ENCODE results near the gene MMP14. TPM values are rescaled to one million over a fixed set of nuclear protein-coding genes. Genes with fewer than 3 reads are reported as not detected.

The MMP14 gene
- polyA plus RNA-seq, 3 donors = 0.14 to 4.6 (median 0.44) TPM

- H3K4me3 Mint-ChIP-seq = peak overlapping the region; percentile 81 to 92
- H3K9ac ChIP-seq (ENCODE audit: insufficient read depth, low read length, poor library complexity, severe bottlenecking) = peak overlapping the region; percentile 87
- peaks cover 0 to 2% (median 0%) of the 10 kb centered on the region in 7 donors for H3K9me3 Mint-ChIP-seq
- peaks cover 19 to 25% of the 10 kb centered on the region in 2 donors for H3K4me1 ChIP-seq (ENCODE audit: control insufficient read depth in 1 of 2, insufficient read depth in 2 of 2, low read length in 2 of 2)
- peak overlapping the region; percentile 76 to 93 (median 90) for H3K4me3 ChIP-seq (replicated peaks in 1 of 3; ENCODE audit: low read depth in 2 of 3, low read length in 3 of 3)
- H3K27ac Mint-ChIP-seq = peak overlapping the region; percentile 94 to 98 (median 97)
- peak overlapping the region; percentile 92 for H2AFZ ChIP-seq (ENCODE audit: insufficient read depth, low read depth, low read length, poor library complexity, severe bottlenecking)
- intact Hi-C loops (cut with micrococcal nuclease) = loop anchor here in 1 of 2 donors (5.0 kb wide), 1 partner anchor 46 kb away; the partner anchor contains the start of gene RBM23
- no peak for TF ChIP-seq CTCF (IDR thresholded peaks at IDR 0.05)
- peaks cover 31% of the 10 kb centered on the region for H4K20me1 ChIP-seq (ENCODE audit: insufficient read depth, low read length)
- peak overlapping the region; percentile 82 for H3K4me2 ChIP-seq (replicated peaks; ENCODE audit: extremely low read depth, low read length, poor library complexity, severe bottlenecking)
- H3K36me3 Mint-ChIP-seq = peaks cover 24 to 29% of the 10 kb centered on the region in 2 donors
- no CpG with 5 or more reads among the region's 1 CpG for WGBS (ENCODE audit: insufficient coverage)
- peak in 2 of 3 donors; percentile 57 to 63 for DNase-seq
- H3K27me3 ChIP-seq (ENCODE audit: control insufficient read depth in 2 of 2, insufficient read depth in 2 of 2, low read length in 2 of 2) = no peaks in the 10 kb centered on the region
- peaks cover 23% of the 10 kb centered on the region for H3K79me2 ChIP-seq (ENCODE audit: insufficient read depth, low read length)
- peak overlapping the region; percentile 78 to 91 for H3K27ac ChIP-seq (ENCODE audit: low read depth in 1 of 2, low read length in 2 of 2)
- H3K36me3 ChIP-seq (replicated peaks in 1 of 2; ENCODE audit: control insufficient read depth in 1 of 2, insufficient read depth in 2 of 2, low read length in 2 of 2) = peaks cover 22 to 29% of the 10 kb centered on the region in 2 donors
- peaks cover 23% of the 10 kb centered on the region for H3K4me1 Mint-ChIP-seq
- H3K9me3 ChIP-seq (replicated peaks in 1 of 2; ENCODE audit: control insufficient read depth in 1 of 2, insufficient read depth in 1 of 2, low read length in 2 of 2) = no peaks in the 10 kb centered on the region
- peaks cover 0 to 4% (median 2%) of the 10 kb centered on the region in 3 donors for H3K27me3 Mint-ChIP-seq (ENCODE audit: low read depth in 3 of 3)
Observed at GRCh38 chr14:22870811-22871223, 34.4 kb downstream of the MMP14 start.

- peak within 1 kb of the TSS; percentile 82 for H3K4me2 ChIP-seq (replicated peaks; ENCODE audit: extremely low read depth, low read length, poor library complexity, severe bottlenecking)
- peak within 1 kb of the TSS; percentile 94 to 98 (median 97) for H3K27ac Mint-ChIP-seq
- peaks cover 0 to 2% (median 0%) of the 10 kb centered on the region in 7 donors for H3K9me3 Mint-ChIP-seq
- peak within 1 kb of the TSS; percentile 87 for H3K9ac ChIP-seq (ENCODE audit: insufficient read depth, low read length, poor library complexity, severe bottlenecking)
- intact Hi-C loops (cut with micrococcal nuclease) = loop anchor here in 1 of 2 donors (5.0 kb wide), 1 partner anchor 46 kb away; the partner anchor contains the start of gene RBM23
- peak within 1 kb of the TSS; percentile 83 to 92 for H3K4me3 Mint-ChIP-seq
- WGBS (ENCODE audit: insufficient coverage) = under 1% methylated on average over 46 of the region's 50 CpGs
- no peaks in the 10 kb centered on the region for H3K27me3 ChIP-seq (ENCODE audit: control insufficient read depth in 2 of 2, insufficient read depth in 2 of 2, low read length in 2 of 2)
- H3K36me3 Mint-ChIP-seq = peaks cover 30 to 35% of the 10 kb centered on the region in 2 donors
- H2AFZ ChIP-seq (ENCODE audit: insufficient read depth, low read depth, low read length, poor library complexity, severe bottlenecking) = peak within 1 kb of the TSS; percentile 92
- TF ChIP-seq CTCF (IDR thresholded peaks at IDR 0.05) = no peak
- peaks cover 23% of the 10 kb centered on the region for H3K79me2 ChIP-seq (ENCODE audit: insufficient read depth, low read length)
- peaks cover 28 to 35% of the 10 kb centered on the region in 2 donors for H3K36me3 ChIP-seq (replicated peaks in 1 of 2; ENCODE audit: control insufficient read depth in 1 of 2, insufficient read depth in 2 of 2, low read length in 2 of 2)
- H3K27ac ChIP-seq (ENCODE audit: low read depth in 1 of 2, low read length in 2 of 2) = peak within 1 kb of the TSS; percentile 78 to 91
- H3K27me3 Mint-ChIP-seq (ENCODE audit: low read depth in 3 of 3) = peaks cover 0 to 3% (median 2%) of the 10 kb centered on the region in 3 donors
- H3K4me3 ChIP-seq (replicated peaks in 1 of 3; ENCODE audit: low read depth in 2 of 3, low read length in 3 of 3) = peak within 1 kb of the TSS; percentile 76 to 93 (median 90)
- peaks cover 37% of the 10 kb centered on the region for H4K20me1 ChIP-seq (ENCODE audit: insufficient read depth, low read length)
- no peaks in the 10 kb centered on the region for H3K9me3 ChIP-seq (replicated peaks in 1 of 2; ENCODE audit: control insufficient read depth in 1 of 2, insufficient read depth in 1 of 2, low read length in 2 of 2)
- H3K4me1 ChIP-seq (ENCODE audit: control insufficient read depth in 1 of 2, insufficient read depth in 2 of 2, low read length in 2 of 2) = peaks cover 19 to 25% of the 10 kb centered on the region in 2 donors
- peak; percentile 76 to 80 (median 77) for DNase-seq
- peaks cover 23% of the 10 kb centered on the region for H3K4me1 Mint-ChIP-seq
Observed at GRCh38 chr14:22871224-22872032, 35.0 kb downstream of the MMP14 start, which contains the start of gene LRP10. Gene LRP10, plus strand, starts transcription at chr14:22871740. Its CDS starts 564 bp downstream, at chr14:22872304.

All from CD14-positive monocyte (primary cell).